Measurements from ENCODE around the gene KLRK1.

KLRK1 gene

GRCh38 chr12:10386857-10387256 is 3.0 kb downstream of the KLRK1 start:
- no peak overlapping the region for H2AFZ ChIP-seq (ENCODE audit: low read length)
- H3K27me3 ChIP-seq (replicated peaks; ENCODE audit: insufficient read depth, low read length), result no peaks in the 10 kb centered on the region
- H3K4me3 ChIP-seq (ENCODE audit: low read length), result no peak overlapping the region
- no peaks in the 10 kb centered on the region for H3K9me3 ChIP-seq (replicated peaks; ENCODE audit: insufficient read depth, low read length)
- H3K9me2 ChIP-seq (replicated peaks; ENCODE audit: insufficient read depth, low read length), result no peaks in the 10 kb centered on the region
- no peaks in the 10 kb centered on the region for H3F3A ChIP-seq (ENCODE audit: insufficient read depth, low read length)
- H3K36me3 ChIP-seq (replicated peaks; ENCODE audit: insufficient read depth, low read length), result no peaks in the 10 kb centered on the region
- TF ChIP-seq EZH2phosphoT487 (IDR thresholded peaks at IDR 0.05; ENCODE audit: low read length) (no peak), EZH2 (optimal IDR thresholded peaks at IDR 0.05; ENCODE audit: low read depth, low read length) (no peak)
- TF ChIP-seq, protein P1, sequence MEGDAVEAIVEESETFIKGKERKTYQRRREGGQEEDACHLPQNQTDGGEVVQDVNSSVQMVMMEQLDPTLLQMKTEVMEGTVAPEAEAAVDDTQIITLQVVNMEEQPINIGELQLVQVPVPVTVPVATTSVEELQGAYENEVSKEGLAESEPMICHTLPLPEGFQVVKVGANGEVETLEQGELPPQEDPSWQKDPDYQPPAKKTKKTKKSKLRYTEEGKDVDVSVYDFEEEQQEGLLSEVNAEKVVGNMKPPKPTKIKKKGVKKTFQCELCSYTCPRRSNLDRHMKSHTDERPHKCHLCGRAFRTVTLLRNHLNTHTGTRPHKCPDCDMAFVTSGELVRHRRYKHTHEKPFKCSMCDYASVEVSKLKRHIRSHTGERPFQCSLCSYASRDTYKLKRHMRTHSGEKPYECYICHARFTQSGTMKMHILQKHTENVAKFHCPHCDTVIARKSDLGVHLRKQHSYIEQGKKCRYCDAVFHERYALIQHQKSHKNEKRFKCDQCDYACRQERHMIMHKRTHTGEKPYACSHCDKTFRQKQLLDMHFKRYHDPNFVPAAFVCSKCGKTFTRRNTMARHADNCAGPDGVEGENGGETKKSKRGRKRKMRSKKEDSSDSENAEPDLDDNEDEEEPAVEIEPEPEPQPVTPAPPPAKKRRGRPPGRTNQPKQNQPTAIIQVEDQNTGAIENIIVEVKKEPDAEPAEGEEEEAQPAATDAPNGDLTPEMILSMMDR (IDR thresholded peaks at IDR 0.05; ENCODE audit: low read length), result no peak
- no peak for DNase-seq
- H3K79me2 ChIP-seq (ENCODE audit: low read length), result no peaks in the 10 kb centered on the region
- no peaks in the 10 kb centered on the region for H4K20me1 ChIP-seq (ENCODE audit: insufficient read depth, low read length)
- H3K4me1 ChIP-seq (ENCODE audit: low read length), result no peaks in the 10 kb centered on the region
- no peak overlapping the region for H3K9ac ChIP-seq (ENCODE audit: low read length)
- H3K27ac ChIP-seq (ENCODE audit: low read length), result no peak overlapping the region
- no peak overlapping the region for H3K4me2 ChIP-seq (ENCODE audit: low read depth, low read length)

- H3K4me3 ChIP-seq (ENCODE audit: low read length), result no peak overlapping the region
- H3F3A ChIP-seq (ENCODE audit: insufficient read depth, low read length), result no peaks in the 10 kb centered on the region
- DNase-seq, result no peak
- H2AFZ ChIP-seq (ENCODE audit: low read length), result no peak overlapping the region
- H3K9ac ChIP-seq (ENCODE audit: low read length), result no peak overlapping the region
- no peak overlapping the region for H3K4me2 ChIP-seq (ENCODE audit: low read depth, low read length)
- no peak for TF ChIP-seq EZH2phosphoT487 (IDR thresholded peaks at IDR 0.05; ENCODE audit: low read length)
- TF ChIP-seq EZH2 (optimal IDR thresholded peaks at IDR 0.05; ENCODE audit: low read depth, low read length), result no peak
- TF ChIP-seq, protein P1 (IDR thresholded peaks at IDR 0.05; ENCODE audit: low read length), result no peak
- no peaks in the 10 kb centered on the region for H3K27me3 ChIP-seq (replicated peaks; ENCODE audit: insufficient read depth, low read length)
- H3K4me1 ChIP-seq (ENCODE audit: low read length), result no peaks in the 10 kb centered on the region
- no peaks in the 10 kb centered on the region for H4K20me1 ChIP-seq (ENCODE audit: insufficient read depth, low read length)
- no peaks in the 10 kb centered on the region for H3K36me3 ChIP-seq (replicated peaks; ENCODE audit: insufficient read depth, low read length)
- no peaks in the 10 kb centered on the region for H3K79me2 ChIP-seq (ENCODE audit: low read length)
- no peaks in the 10 kb centered on the region for H3K9me3 ChIP-seq (replicated peaks; ENCODE audit: insufficient read depth, low read length)
- no peak overlapping the region for H3K27ac ChIP-seq (ENCODE audit: low read length)
- H3K9me2 ChIP-seq (replicated peaks; ENCODE audit: insufficient read depth, low read length), result no peaks in the 10 kb centered on the region
Measured at GRCh38 chr12:10385166-10385613, 4.7 kb downstream of the KLRK1 start.

DNA sequence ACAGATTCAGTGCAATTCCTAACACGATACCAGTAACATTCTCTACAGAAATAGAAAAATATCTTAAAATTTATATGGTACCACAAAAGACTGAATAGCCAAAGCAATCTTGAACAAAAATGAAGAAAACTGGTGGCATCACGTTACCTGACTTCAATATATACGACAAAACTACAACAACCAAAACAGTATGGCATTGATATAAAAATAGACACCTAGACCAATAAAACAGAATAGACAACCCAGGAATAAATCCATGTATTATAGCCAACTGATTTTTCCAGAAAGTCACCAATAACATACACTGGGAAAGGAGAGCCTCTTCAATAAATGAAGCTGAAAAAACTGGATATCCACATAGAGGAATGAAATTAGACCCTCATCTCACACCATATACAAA is 5.7 kb downstream of the KLRK1 start:
- Histone ChIP-seq H4K20me1 (ENCODE audit: insufficient read depth, low read length) (no peaks in the 10 kb centered on the region), H3K9me3 (replicated peaks; ENCODE audit: insufficient read depth, low read length) (no peaks in the 10 kb centered on the region), H3K4me3 (ENCODE audit: low read length) (no peak overlapping the region), H3K36me3 (replicated peaks; ENCODE audit: insufficient read depth, low read length) (no peaks in the 10 kb centered on the region), H3F3A (ENCODE audit: insufficient read depth, low read length) (no peaks in the 10 kb centered on the region), H3K4me1 (ENCODE audit: low read length) (no peaks in the 10 kb centered on the region), H3K79me2 (ENCODE audit: low read length) (no peaks in the 10 kb centered on the region), H3K4me2 (ENCODE audit: low read depth, low read length) (no peak overlapping the region), H2AFZ (ENCODE audit: low read length) (no peak overlapping the region), H3K9me2 (replicated peaks; ENCODE audit: insufficient read depth, low read length) (no peaks in the 10 kb centered on the region), H3K27me3 (replicated peaks; ENCODE audit: insufficient read depth, low read length) (no peaks in the 10 kb centered on the region), H3K9ac (ENCODE audit: low read length) (no peak overlapping the region), H3K27ac (ENCODE audit: low read length) (no peak overlapping the region)
- DNase-seq, result no peak
- TF ChIP-seq EZH2 (optimal IDR thresholded peaks at IDR 0.05; ENCODE audit: low read depth, low read length), result no peak
- TF ChIP-seq, protein P1 (IDR thresholded peaks at IDR 0.05; ENCODE audit: low read length), result no peak
- TF ChIP-seq EZH2phosphoT487 (IDR thresholded peaks at IDR 0.05; ENCODE audit: low read length), result no peak

Measured in MM.1S (cell line).